Ascending aorta (tissue), 2 donors: ENCODE results near the gene LENEP. TPM values are rescaled to one million over a fixed set of nuclear protein-coding genes. Genes with fewer than 3 reads are reported as not detected.

Source experiments
- DNase-seq, 2 donors: peaks; one replicate each; pipeline ENCODE4 v3.0.0-alpha.2; 2019; ENCODE audit warnings: low spot score in 2 of 2
- H3K27ac ChIP-seq, 2 donors: fragments of 200-600 bp; sonication (generic); one replicate each; pipeline ENCODE4 v1.5.1; 2016 to 2017; ENCODE audit warnings: mild to moderate bottlenecking in 1 of 2
- H3K27me3 ChIP-seq: fragments of 200-600 bp; sonication (generic); one replicate; pipeline ENCODE4 v1.5.1; 2017
- H3K36me3 ChIP-seq, 2 donors: fragments of 200-600 bp; sonication (generic); one replicate each; pipeline ENCODE4 v1.5.1; 2016
- H3K4me1 ChIP-seq, 2 donors: fragments of 200-600 bp; sonication (generic); one replicate each; pipeline ENCODE4 v1.5.1; 2016 to 2017; ENCODE audit warnings: mild to moderate bottlenecking in 1 of 2
- H3K4me3 ChIP-seq, 2 donors: fragments of 200-600 bp; sonication (generic); one replicate each; pipeline ENCODE4 v1.5.1; 2016 to 2017; ENCODE audit warnings: mild to moderate bottlenecking in 1 of 2
- H3K9me3 ChIP-seq, 2 donors: fragments of 200-600 bp; sonication (generic); one replicate each; pipeline ENCODE4 v1.5.1; 2016
- intact Hi-C: fragments of 100-400 bp; cut with DNase I; formaldehyde crosslinking; loops from one replicate; pipeline ENCODE4 v1.15.1; 2023
- total RNA-seq: library from RNA; depleted of rRNA; stranded (reverse); fragments of >200 nt; gene quantifications from one replicate; pipeline ENCODE4 v1.1.0, GENCODE V29; 2016
- TF ChIP-seq, protein P1 (sequence below), 3 experiments: fragments of 200-600 bp in 2 of 3; fragments of 450-650 bp in 1 of 3; sonication (generic) in 2 of 3; IDR thresholded peaks; one replicate each; pipeline ENCODE4 v1.5.1; 2016 to 2019; ENCODE audit warnings: antibody characterized with exemption in 3 of 3, mild to moderate bottlenecking in 1 of 3, moderate library complexity in 1 of 3

LENEP gene
- total RNA-seq, 1 donor from 2014 or later: not detected

- H3K36me3 ChIP-seq: peaks cover 42 to 62% of the 10 kb centered on the region in 2 donors
- H3K4me3 ChIP-seq: no peak overlapping the region
- intact Hi-C loops: no loop called here
- H3K27ac ChIP-seq: peak overlapping the region; percentile 95 to 99
- DNase-seq: no peak
- no peaks in the 10 kb centered on the region for H3K9me3 ChIP-seq
- TF ChIP-seq, protein P1, sequence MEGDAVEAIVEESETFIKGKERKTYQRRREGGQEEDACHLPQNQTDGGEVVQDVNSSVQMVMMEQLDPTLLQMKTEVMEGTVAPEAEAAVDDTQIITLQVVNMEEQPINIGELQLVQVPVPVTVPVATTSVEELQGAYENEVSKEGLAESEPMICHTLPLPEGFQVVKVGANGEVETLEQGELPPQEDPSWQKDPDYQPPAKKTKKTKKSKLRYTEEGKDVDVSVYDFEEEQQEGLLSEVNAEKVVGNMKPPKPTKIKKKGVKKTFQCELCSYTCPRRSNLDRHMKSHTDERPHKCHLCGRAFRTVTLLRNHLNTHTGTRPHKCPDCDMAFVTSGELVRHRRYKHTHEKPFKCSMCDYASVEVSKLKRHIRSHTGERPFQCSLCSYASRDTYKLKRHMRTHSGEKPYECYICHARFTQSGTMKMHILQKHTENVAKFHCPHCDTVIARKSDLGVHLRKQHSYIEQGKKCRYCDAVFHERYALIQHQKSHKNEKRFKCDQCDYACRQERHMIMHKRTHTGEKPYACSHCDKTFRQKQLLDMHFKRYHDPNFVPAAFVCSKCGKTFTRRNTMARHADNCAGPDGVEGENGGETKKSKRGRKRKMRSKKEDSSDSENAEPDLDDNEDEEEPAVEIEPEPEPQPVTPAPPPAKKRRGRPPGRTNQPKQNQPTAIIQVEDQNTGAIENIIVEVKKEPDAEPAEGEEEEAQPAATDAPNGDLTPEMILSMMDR (IDR thresholded peaks at IDR 0.05): no peak
- H3K27me3 ChIP-seq: no peaks in the 10 kb centered on the region
- peaks cover 19 to 35% of the 10 kb centered on the region in 2 donors for H3K4me1 ChIP-seq
These were observed 25.9 kb upstream of the LENEP start for GRCh38 chr1:154967331-154967950.

GRCh38 chr1:154968731-154969130, 24.7 kb upstream of the LENEP start:
- no peaks in the 10 kb centered on the region for H3K9me3 ChIP-seq
- peaks cover 38 to 51% of the 10 kb centered on the region in 2 donors for H3K36me3 ChIP-seq
- no peak for DNase-seq
- H3K4me3 ChIP-seq: no peak overlapping the region
- H3K27ac ChIP-seq: peak overlapping the region; percentile 95 to 99
- H3K4me1 ChIP-seq: peaks cover 22 to 35% of the 10 kb centered on the region in 2 donors
- intact Hi-C loops: no loop called here
- TF ChIP-seq, protein P1 (IDR thresholded peaks at IDR 0.05): no peak
- H3K27me3 ChIP-seq: no peaks in the 10 kb centered on the region

- Histone ChIP-seq H3K27ac (peak overlapping the region; percentile 95 to 99), H3K27me3 (no peaks in the 10 kb centered on the region), H3K36me3 (peaks cover 33 to 46% of the 10 kb centered on the region in 2 donors), H3K4me1 (peaks cover 22 to 35% of the 10 kb centered on the region in 2 donors), H3K9me3 (no peaks in the 10 kb centered on the region), H3K4me3 (peak overlapping the region; percentile 61 to 82)
- DNase-seq: no peak
- TF ChIP-seq, protein P1 (IDR thresholded peaks at IDR 0.05): no peak
- intact Hi-C loops: no loop called here
These were observed 24.1 kb upstream of the LENEP start for GRCh38 chr1:154969246-154969645.

GRCh38 chr1:154969860-154970452, 23.4 kb upstream of the LENEP start:
- DNase-seq: no peak
- Histone ChIP-seq H3K27me3 (no peaks in the 10 kb centered on the region), H3K9me3 (no peaks in the 10 kb centered on the region), H3K4me3 (peak overlapping the region; percentile 61 to 82), H3K36me3 (peaks cover 30 to 39% of the 10 kb centered on the region in 2 donors), H3K4me1 (peaks cover 22 to 35% of the 10 kb centered on the region in 2 donors), H3K27ac (peak overlapping the region; percentile 95 to 99)
- intact Hi-C loops: loop anchor here (1.0 to 2.0 kb wide), 2 partner anchors 8 to 13 kb away; partner anchors contain the start of gene PBXIP1
- TF ChIP-seq, protein P1 (IDR thresholded peaks at IDR 0.05): no peak

DNA sequence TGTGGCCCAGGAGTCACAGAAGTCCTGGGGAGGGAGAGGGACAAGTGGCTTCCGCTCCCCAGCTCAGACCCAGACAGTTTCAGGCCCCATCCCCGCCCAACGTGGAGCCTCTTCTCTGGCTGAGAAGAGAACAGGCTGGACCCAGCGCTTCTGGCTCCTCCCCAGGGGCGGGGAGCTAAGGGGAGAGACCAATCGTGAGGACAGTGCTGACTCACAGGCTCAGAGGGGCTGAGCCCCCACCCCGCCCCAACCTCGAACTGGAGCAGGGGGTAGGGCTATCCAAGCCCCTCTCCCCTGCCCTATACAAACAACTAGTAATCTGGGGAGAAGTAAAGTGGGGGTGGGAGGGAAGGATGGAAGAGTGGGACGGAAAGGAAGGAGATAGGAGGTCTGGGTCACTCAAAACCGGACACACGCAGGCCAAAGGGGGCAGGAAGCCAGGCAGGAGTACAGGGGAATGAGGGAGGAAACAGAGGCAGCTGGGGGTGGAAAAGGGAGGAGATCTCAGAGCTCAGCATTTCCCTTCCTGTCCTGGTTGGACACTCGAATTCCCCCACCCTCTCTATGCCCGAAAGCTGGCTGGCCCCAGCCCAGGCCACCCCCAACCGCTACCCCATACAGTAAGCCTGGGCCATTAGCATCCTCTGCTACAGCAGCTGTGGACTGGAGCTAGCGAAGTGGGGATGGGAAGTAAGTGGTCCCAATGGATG, 22.6 kb upstream of the LENEP start, which contains the start of gene SHC1:
TSS of gene SHC1 (minus strand) at position 117 of the 710 bp plus-strand sequence. CDS start 221 bp downstream, outside the sequence.
- peak within 1 kb of the TSS; percentile 95 to 99 for H3K27ac ChIP-seq
- H3K27me3 ChIP-seq: no peaks in the 10 kb centered on the region
- TF ChIP-seq, protein P1 (IDR thresholded peaks at IDR 0.05): no peak
- peaks cover 22 to 35% of the 10 kb centered on the region in 2 donors for H3K4me1 ChIP-seq
- intact Hi-C loops: loop anchor here (1.0 to 2.0 kb wide), 2 partner anchors 8 to 14 kb away; partner anchors contain the start of gene PBXIP1
- no peaks in the 10 kb centered on the region for H3K9me3 ChIP-seq
- DNase-seq: peak; percentile 80 to 97
- peak within 1 kb of the TSS; percentile 61 to 82 for H3K4me3 ChIP-seq
- H3K36me3 ChIP-seq: peaks cover 23 to 30% of the 10 kb centered on the region in 2 donors
